ENCODE data around the gene FIS1. TPM values are rescaled to one million over a fixed set of nuclear protein-coding genes. Genes with fewer than 3 reads are reported as not detected.

FIS1 gene
- total and polyA plus RNA-seq, 10 of the 15 experiments (the other 5 are each of a cell fraction or from before 2014, with no cell fraction given): 83.4 to 149 (median 108) TPM

GRCh38 chr7:101236292-101236835, 8.5 kb downstream of the FIS1 start:
- FAIRE-seq (no peak), ATAC-seq (no peak), DNase-seq (ENCODE audit: low read depth, low spot score) (no peak)
- Histone ChIP-seq H3K4me1 (ENCODE audit: control insufficient read depth, insufficient read depth, low read length) (no peaks in the 10 kb centered on the region), H3K9ac (ENCODE audit: control insufficient read depth, insufficient read depth, low read length) (no peak overlapping the region), H3K4me3 (no peak overlapping the region), H2AFZ (ENCODE audit: control insufficient read depth, low read depth, low read length) (no peak overlapping the region), H3K27ac (ENCODE audit: control insufficient read depth, insufficient read depth) (no peak overlapping the region), H3K27me3 (replicated peaks in 1 of 2; ENCODE audit: control insufficient read depth in 2 of 2, insufficient read depth in 2 of 2, low read length in 1 of 2) (no peaks in the 10 kb centered on the region), H4K20me1 (ENCODE audit: control insufficient read depth, insufficient read depth) (no peaks in the 10 kb centered on the region), H3K79me2 (ENCODE audit: control insufficient read depth, insufficient read depth, low read length) (no peaks in the 10 kb centered on the region), H3K9me3 (replicated peaks; ENCODE audit: control insufficient read depth, insufficient read depth, low read length) (no peaks in the 10 kb centered on the region), H3K4me2 (ENCODE audit: control insufficient read depth, insufficient read depth) (no peak overlapping the region), H3K36me3 (ENCODE audit: control insufficient read depth in 2 of 2, insufficient read depth in 2 of 2, low read length in 1 of 2) (peaks cover 0 to 14% of the 10 kb centered on the region in 2 experiments; a peak in 3 of 4 replicates)
- WGBS (ENCODE audit: insufficient coverage, insufficient replicate concordance, low lambda C conversion rate, missing lambda C conversion rate): 88% methylated on average over 21 of the region's 21 CpGs
- CTCF ChIA-PET: interaction anchor here (0.8 to 1.5 kb wide), 2 partner anchors 10 to 46 kb away, joined by 3 to 5 read pairs; no protein-coding TSS in a partner anchor
- intact Hi-C loops (cut with micrococcal nuclease; ENCODE audit: unreplicated experiment) (no loop called here), in situ Hi-C loops (cut with MboI) (no loop called here)
- RAD21 ChIA-PET (ENCODE audit: unreplicated experiment): no interaction called here
- TF ChIP-seq SIX5 (IDR thresholded peaks at IDR 0.05; ENCODE audit: low read depth, low read length, severe bottlenecking): no peak
- TF ChIP-seq, protein P1, sequence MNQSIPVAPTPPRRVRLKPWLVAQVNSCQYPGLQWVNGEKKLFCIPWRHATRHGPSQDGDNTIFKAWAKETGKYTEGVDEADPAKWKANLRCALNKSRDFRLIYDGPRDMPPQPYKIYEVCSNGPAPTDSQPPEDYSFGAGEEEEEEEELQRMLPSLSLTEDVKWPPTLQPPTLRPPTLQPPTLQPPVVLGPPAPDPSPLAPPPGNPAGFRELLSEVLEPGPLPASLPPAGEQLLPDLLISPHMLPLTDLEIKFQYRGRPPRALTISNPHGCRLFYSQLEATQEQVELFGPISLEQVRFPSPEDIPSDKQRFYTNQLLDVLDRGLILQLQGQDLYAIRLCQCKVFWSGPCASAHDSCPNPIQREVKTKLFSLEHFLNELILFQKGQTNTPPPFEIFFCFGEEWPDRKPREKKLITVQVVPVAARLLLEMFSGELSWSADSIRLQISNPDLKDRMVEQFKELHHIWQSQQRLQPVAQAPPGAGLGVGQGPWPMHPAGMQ (IDR thresholded peaks at IDR 0.05; ENCODE audit: borderline replicate concordance): no peak
- TF ChIP-seq ZNF384 (IDR thresholded peaks at IDR 0.05; ENCODE audit: borderline replicate concordance, low read depth, low read length): no peak
- TF ChIP-seq HDAC6 (IDR thresholded peaks at IDR 0.05; ENCODE audit: unreplicated experiment): no peak
- TF ChIP-seq MLLT1 (IDR thresholded peaks at IDR 0.05): no peak
- POLR2A ChIA-PET: interaction anchor here (1.1 kb wide), 1 partner anchor 8 kb away, joined by 5 read pairs; no protein-coding TSS in a partner anchor
- BruUV-seq (replicated peaks): no TSS peak
- SMC1A ChIA-PET (ENCODE audit: uncharacterized antibody, unreplicated experiment): no interaction called here
